OCI-LY7 (cell line): Measurements from ENCODE around the gene TRMT11. TPM values are rescaled to one million over a fixed set of nuclear protein-coding genes. Genes with fewer than 3 reads are reported as not detected.

Experiments
- BruUV-seq: library from RNA; stranded (reverse); fragments of 400-500 nt; replicated peaks from 2 replicates; lab custom pipeline; 2021; lab: Mats Ljungman, UMichigan
- CTCF ChIA-PET: fragments of 300-600 bp; sonication (Branson Sonifier 250); formaldehyde crosslinking; loops from one replicate; lab custom pipeline; 2022; ENCODE audit warnings: antibody characterized with exemption; ENCODE audit not compliant: unreplicated experiment; lab: Charles Lee
- POLR2A ChIA-PET: fragments of 300-600 bp; sonication (Branson Sonifier 250); formaldehyde crosslinking; loops from one replicate; lab custom pipeline; 2022; ENCODE audit warnings: antibody characterized with exemption; lab: Charles Lee
- DNase-seq: peaks from one replicate; pipeline ENCODE4 v3.0.0-alpha.2; 2015; ENCODE audit warnings: low spot score
- H2AFZ ChIP-seq: fragments of 200-600 bp; sonication (generic), shearing (Covaris generic); 2 replicates; pipeline ENCODE4 v1.6.1; 2014; ENCODE audit warnings: mild to moderate bottlenecking, antibody characterized with exemption, low read length, moderate library complexity
- H3K27ac ChIP-seq: fragments of 200-600 bp; sonication (generic); 2 replicates; pipeline ENCODE4 v1.5.1; 2014; ENCODE audit warnings: mixed run types, low read depth, mild to moderate bottlenecking, moderate library complexity, low read length, inconsistent platforms; ENCODE audit not compliant: poor library complexity, severe bottlenecking
- H3K36me3 ChIP-seq: fragments of 200-600 bp; sonication (generic); 2 replicates; pipeline ENCODE4 v1.6.1; 2014; ENCODE audit warnings: mild to moderate bottlenecking, antibody characterized with exemption, low read length, moderate library complexity, mixed read lengths; ENCODE audit not compliant: insufficient read depth
- H3K4me1 ChIP-seq: fragments of 200-600 bp; sonication (generic); 2 replicates; pipeline ENCODE4 v1.5.1; 2014; ENCODE audit warnings: mild to moderate bottlenecking, low read length; ENCODE audit not compliant: insufficient read depth, poor library complexity, severe bottlenecking
- H3K4me2 ChIP-seq: fragments of 200-600 bp; sonication (generic); 2 replicates; pipeline ENCODE4 v1.6.1; 2014; ENCODE audit warnings: mild to moderate bottlenecking, low read length
- H3K4me3 ChIP-seq: fragments of 200-600 bp; sonication (generic); 2 replicates; pipeline ENCODE4 v1.5.1; 2014; ENCODE audit warnings: mild to moderate bottlenecking, low read depth, low read length; ENCODE audit not compliant: poor library complexity, severe bottlenecking
- H3K79me2 ChIP-seq: fragments of 200-600 bp; sonication (generic); 2 replicates; pipeline ENCODE4 v1.6.1; 2016; ENCODE audit warnings: low read depth, mild to moderate bottlenecking, low read length, moderate library complexity, mixed read lengths; ENCODE audit not compliant: insufficient read depth
- H3K9me2 ChIP-seq: fragments of 200-600 bp; sonication (generic); 2 replicates; pipeline ENCODE4 v1.6.1; 2016; ENCODE audit warnings: mild to moderate bottlenecking, low read length, mixed read lengths; ENCODE audit not compliant: insufficient read depth
- H3K9me3 ChIP-seq: fragments of 200-600 bp; sonication (generic); 2 replicates; pipeline ENCODE4 v1.6.1; 2014; ENCODE audit warnings: mild to moderate bottlenecking, mixed run types, low read length, mixed read lengths
- H4K20me1 ChIP-seq: fragments of 200-600 bp; sonication (generic); 2 replicates; pipeline ENCODE4 v1.6.1; 2014; ENCODE audit warnings: mild to moderate bottlenecking, antibody characterized with exemption, low read length, moderate library complexity, mixed read lengths; ENCODE audit not compliant: insufficient read depth
- EZH2phosphoT487 ChIP-seq: fragments of 200-600 bp; sonication (generic); IDR thresholded peaks from 2 replicates; pipeline ENCODE4 v1.6.1; 2018; ENCODE audit warnings: low read depth, borderline replicate concordance, mild to moderate bottlenecking, mixed run types, antibody characterized with exemption, low read length, moderate library complexity, mixed read lengths
- intact Hi-C: fragments of 100-400 bp; cut with micrococcal nuclease; formaldehyde crosslinking; loops from one replicate; pipeline ENCODE4 v1.10.0; 2022; ENCODE audit not compliant: unreplicated experiment
- total RNA-seq, 2 experiments: library from RNA; depleted of rRNA in 1 of 2; stranded (reverse); fragments of >200 nt in 1 of 2; shearing (Covaris generic) in 1 of 2; gene quantifications; 2 replicates each; pipeline ENCODE4 v1.2.3, GENCODE V29; 2014 to 2022
- TF ChIP-seq, protein P1 (sequence below): fragments of 200-600 bp; sonication (generic); conservative IDR thresholded peaks from 2 replicates; pipeline ENCODE4 v1.5.1; 2014; ENCODE audit warnings: mild to moderate bottlenecking, antibody characterized with exemption, low read length, moderate library complexity, mixed read lengths

TRMT11 gene
- total RNA-seq, 2 experiments from 2014 or later = 32.9 to 46.8 TPM

GRCh38 chr6:126034656-126035055 is 48.3 kb downstream of the TRMT11 start:
- CTCF ChIA-PET = no interaction called here
- no peak for DNase-seq
- no peaks in the 10 kb centered on the region for H3K9me2 ChIP-seq
- H3K36me3 ChIP-seq = peaks cover 41% of the 10 kb centered on the region
- H2AFZ ChIP-seq = no peak overlapping the region
- TF ChIP-seq, protein P1, sequence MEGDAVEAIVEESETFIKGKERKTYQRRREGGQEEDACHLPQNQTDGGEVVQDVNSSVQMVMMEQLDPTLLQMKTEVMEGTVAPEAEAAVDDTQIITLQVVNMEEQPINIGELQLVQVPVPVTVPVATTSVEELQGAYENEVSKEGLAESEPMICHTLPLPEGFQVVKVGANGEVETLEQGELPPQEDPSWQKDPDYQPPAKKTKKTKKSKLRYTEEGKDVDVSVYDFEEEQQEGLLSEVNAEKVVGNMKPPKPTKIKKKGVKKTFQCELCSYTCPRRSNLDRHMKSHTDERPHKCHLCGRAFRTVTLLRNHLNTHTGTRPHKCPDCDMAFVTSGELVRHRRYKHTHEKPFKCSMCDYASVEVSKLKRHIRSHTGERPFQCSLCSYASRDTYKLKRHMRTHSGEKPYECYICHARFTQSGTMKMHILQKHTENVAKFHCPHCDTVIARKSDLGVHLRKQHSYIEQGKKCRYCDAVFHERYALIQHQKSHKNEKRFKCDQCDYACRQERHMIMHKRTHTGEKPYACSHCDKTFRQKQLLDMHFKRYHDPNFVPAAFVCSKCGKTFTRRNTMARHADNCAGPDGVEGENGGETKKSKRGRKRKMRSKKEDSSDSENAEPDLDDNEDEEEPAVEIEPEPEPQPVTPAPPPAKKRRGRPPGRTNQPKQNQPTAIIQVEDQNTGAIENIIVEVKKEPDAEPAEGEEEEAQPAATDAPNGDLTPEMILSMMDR = no peak
- no peak for TF ChIP-seq EZH2phosphoT487
- no peaks in the 10 kb centered on the region for H3K9me3 ChIP-seq
- H3K27ac ChIP-seq = no peak overlapping the region
- intact Hi-C loops = no loop called here
- POLR2A ChIA-PET = no interaction called here
- BruUV-seq = no TSS peak
- no peaks in the 10 kb centered on the region for H3K79me2 ChIP-seq
- H3K4me1 ChIP-seq = no peaks in the 10 kb centered on the region
- H3K4me2 ChIP-seq = no peak overlapping the region
- no peak overlapping the region for H3K4me3 ChIP-seq
- no peaks in the 10 kb centered on the region for H4K20me1 ChIP-seq

DNA sequence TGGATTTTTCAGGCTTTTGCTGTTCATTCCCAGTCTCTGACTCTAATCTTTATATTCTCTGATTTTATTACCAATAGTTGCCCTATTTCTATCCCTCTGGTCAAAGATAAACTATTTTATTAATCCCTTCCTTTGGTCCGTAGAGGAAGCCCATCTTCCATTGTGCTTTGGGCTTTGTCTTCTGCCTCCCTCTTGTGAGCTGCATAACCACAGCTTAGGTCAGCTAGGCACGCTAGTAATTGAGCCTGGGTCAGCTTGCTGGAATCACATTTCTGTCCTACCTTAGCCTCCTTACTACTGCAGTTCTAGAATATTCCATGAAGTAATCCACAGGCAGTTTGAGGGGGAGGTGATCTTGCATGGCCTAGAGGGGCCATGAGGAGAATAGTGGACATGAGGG is 49.4 kb downstream of the TRMT11 start:
- no peak overlapping the region for H3K27ac ChIP-seq
- no peak for DNase-seq
- no peak overlapping the region for H3K4me3 ChIP-seq
- no peaks in the 10 kb centered on the region for H4K20me1 ChIP-seq
- ChIA-PET CTCF (no interaction called here), POLR2A (no interaction called here)
- no TSS peak for BruUV-seq
- H3K4me1 ChIP-seq = no peaks in the 10 kb centered on the region
- intact Hi-C loops = no loop called here
- H3K4me2 ChIP-seq = no peak overlapping the region
- H3K79me2 ChIP-seq = no peaks in the 10 kb centered on the region
- TF ChIP-seq, protein P1 = no peak
- no peak for TF ChIP-seq EZH2phosphoT487
- H3K9me2 ChIP-seq = no peaks in the 10 kb centered on the region
- no peaks in the 10 kb centered on the region for H3K9me3 ChIP-seq
- no peak overlapping the region for H2AFZ ChIP-seq
- peaks cover 44% of the 10 kb centered on the region for H3K36me3 ChIP-seq

DNA sequence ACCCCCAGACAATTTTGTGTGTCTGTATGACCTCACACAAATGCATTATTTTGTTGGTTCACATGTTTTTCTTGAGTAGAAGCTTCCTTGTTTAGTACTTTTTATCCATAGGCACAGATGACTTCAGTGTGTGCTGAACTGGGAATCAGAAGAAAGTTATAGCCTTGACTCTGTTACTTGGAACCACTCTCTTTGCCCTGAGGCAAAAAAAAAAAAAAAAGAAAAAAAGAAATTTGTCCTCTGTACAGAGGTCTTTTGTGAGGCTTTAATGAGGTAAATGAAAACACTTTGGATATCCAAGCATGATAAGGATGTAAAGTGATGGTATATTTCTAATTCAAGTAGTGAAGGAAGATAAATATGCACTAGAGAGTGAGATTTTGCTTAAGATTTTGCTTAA is 51.9 kb downstream of the TRMT11 start:
- intact Hi-C loops = no loop called here
- H4K20me1 ChIP-seq = no peaks in the 10 kb centered on the region

More for the DNA sequence above, 51.9 kb downstream of the TRMT11 start:
- no peaks in the 10 kb centered on the region for H3K79me2 ChIP-seq
- BruUV-seq = no TSS peak
- H3K9me3 ChIP-seq = no peaks in the 10 kb centered on the region
- no peak overlapping the region for H3K4me2 ChIP-seq
- no peaks in the 10 kb centered on the region for H3K9me2 ChIP-seq
- H3K36me3 ChIP-seq = peaks cover 61% of the 10 kb centered on the region
- TF ChIP-seq EZH2phosphoT487 = no peak
- TF ChIP-seq, protein P1 = no peak
- no peak overlapping the region for H2AFZ ChIP-seq
- POLR2A ChIA-PET = interaction anchor here (0.7 to 0.8 kb wide), 2 partner anchors 10 to 120 kb away, joined by 3 read pairs; no protein-coding TSS in a partner anchor
- CTCF ChIA-PET = no interaction called here
- H3K27ac ChIP-seq = no peak overlapping the region
- H3K4me1 ChIP-seq = no peaks in the 10 kb centered on the region
- no peak overlapping the region for H3K4me3 ChIP-seq
- DNase-seq = no peak
